Central memory CD8-positive, alpha-beta T cell (primary cell): ENCODE measurements around the gene SAMD4A.

Experiments used
- ATAC-seq: fragments of 150-1000 bp; cut with Tn5 transposase; replicated peaks from 2 replicates; pipeline ENCODE4 v1.10.0; 2022; ENCODE audit warnings: mild to moderate bottlenecking, moderate FRiP score, moderate number of reproducible peaks; ENCODE audit not compliant: poor library complexity, severe bottlenecking; ENCODE audit errors: extremely low read depth
- DNase-seq, 2 donors: peaks; one replicate each; pipeline ENCODE4 v3.0.0; 2021; ENCODE audit warnings: low spot score in 2 of 2
- H3K27ac Mint-ChIP-seq: one replicate; pipeline ENCODE4 v1.8.0; 2022; ENCODE audit warnings: low read depth, mild to moderate bottlenecking, moderate library complexity, mixed read lengths
- H3K27me3 Mint-ChIP-seq: one replicate; pipeline ENCODE4 v1.8.0; 2022; ENCODE audit warnings: mixed read lengths
- H3K36me3 Mint-ChIP-seq: one replicate; pipeline ENCODE4 v1.8.0; 2022; ENCODE audit warnings: mild to moderate bottlenecking, moderate library complexity, mixed read lengths; ENCODE audit not compliant: insufficient read depth
- H3K4me1 Mint-ChIP-seq: one replicate; pipeline ENCODE4 v1.8.0; 2022; ENCODE audit warnings: mixed read lengths
- H3K4me3 Mint-ChIP-seq: one replicate; pipeline ENCODE4 v1.8.0; 2022; ENCODE audit warnings: mild to moderate bottlenecking, moderate library complexity, mixed read lengths
- H3K9me3 Mint-ChIP-seq: one replicate; pipeline ENCODE4 v1.8.0; 2022; ENCODE audit warnings: mixed read lengths

The SAMD4A gene

GRCh38 chr14:54675236-54676128, 108.6 kb downstream of the SAMD4A start:
- DNase-seq (no peak), ATAC-seq (no peak)
- H3K9me3 Mint-ChIP-seq: no peaks in the 10 kb centered on the region
- H3K4me1 Mint-ChIP-seq: peaks cover 12% of the 10 kb centered on the region
- H3K27me3 Mint-ChIP-seq: peaks cover 89% of the 10 kb centered on the region
- H3K36me3 Mint-ChIP-seq: peaks cover 2% of the 10 kb centered on the region
- no peak overlapping the region for H3K4me3 Mint-ChIP-seq
- no peak overlapping the region for H3K27ac Mint-ChIP-seq

- ATAC-seq (no peak), DNase-seq (no peak)
- H3K36me3 Mint-ChIP-seq: peaks cover 2% of the 10 kb centered on the region
- peaks cover 90% of the 10 kb centered on the region for H3K27me3 Mint-ChIP-seq
- no peaks in the 10 kb centered on the region for H3K4me1 Mint-ChIP-seq
- H3K4me3 Mint-ChIP-seq: no peak overlapping the region
- no peaks in the 10 kb centered on the region for H3K9me3 Mint-ChIP-seq
- no peak overlapping the region for H3K27ac Mint-ChIP-seq
Measured at GRCh38 chr14:54676812-54677708, 110.1 kb downstream of the SAMD4A start.

DNA sequence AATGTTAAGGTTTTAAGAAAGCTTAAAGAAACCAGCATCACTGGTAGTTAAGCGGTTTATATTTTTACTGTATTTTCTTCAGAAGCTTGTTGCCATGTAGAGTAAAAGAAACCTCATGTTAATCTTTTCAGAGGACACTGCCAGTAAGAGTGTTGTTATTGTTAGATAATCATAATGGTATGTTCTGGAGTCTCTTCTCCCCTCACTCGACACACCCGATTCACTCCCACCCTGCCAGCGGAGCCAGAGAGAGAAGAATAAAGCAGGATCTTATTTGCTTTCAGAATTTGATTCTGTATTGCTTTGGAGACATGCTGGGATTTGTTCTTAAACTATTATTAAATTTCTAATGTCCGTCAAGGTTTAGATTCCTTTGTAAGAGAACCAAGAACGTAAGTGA, 113.7 kb downstream of the SAMD4A start:
- Mint-ChIP-seq H3K4me1 (no peaks in the 10 kb centered on the region), H3K4me3 (no peak overlapping the region), H3K9me3 (no peaks in the 10 kb centered on the region), H3K27ac (no peak overlapping the region), H3K36me3 (peaks cover 2% of the 10 kb centered on the region), H3K27me3 (peaks cover 87% of the 10 kb centered on the region)
- DNase-seq: no peak
- no peak for ATAC-seq

DNA sequence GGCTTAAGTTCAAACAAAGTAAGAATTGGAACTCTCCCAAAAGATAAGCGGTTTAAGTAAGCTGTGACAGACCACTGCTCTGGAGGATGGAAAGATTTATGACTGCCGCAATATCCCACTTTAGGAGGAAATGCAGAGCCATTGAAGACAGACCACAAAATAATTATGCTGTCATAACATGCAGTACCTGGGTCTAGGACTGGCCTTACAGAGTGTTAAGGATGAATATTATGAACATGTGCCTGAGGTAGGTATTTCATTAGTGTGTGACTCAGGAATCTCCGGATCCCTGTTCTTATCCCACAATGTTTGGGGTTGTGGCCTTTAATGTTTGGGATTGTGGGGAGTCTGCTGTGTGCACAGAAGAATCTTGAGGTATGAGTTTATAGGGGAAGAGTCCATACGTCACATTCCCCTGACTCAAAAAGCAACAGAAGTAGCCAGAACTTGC, 114.9 kb downstream of the SAMD4A start:
- Mint-ChIP-seq H3K27ac (no peak overlapping the region), H3K9me3 (no peaks in the 10 kb centered on the region), H3K4me1 (no peaks in the 10 kb centered on the region), H3K27me3 (peaks cover 87% of the 10 kb centered on the region), H3K36me3 (peaks cover 2% of the 10 kb centered on the region), H3K4me3 (no peak overlapping the region)
- DNase-seq (no peak), ATAC-seq (no peak)

DNA sequence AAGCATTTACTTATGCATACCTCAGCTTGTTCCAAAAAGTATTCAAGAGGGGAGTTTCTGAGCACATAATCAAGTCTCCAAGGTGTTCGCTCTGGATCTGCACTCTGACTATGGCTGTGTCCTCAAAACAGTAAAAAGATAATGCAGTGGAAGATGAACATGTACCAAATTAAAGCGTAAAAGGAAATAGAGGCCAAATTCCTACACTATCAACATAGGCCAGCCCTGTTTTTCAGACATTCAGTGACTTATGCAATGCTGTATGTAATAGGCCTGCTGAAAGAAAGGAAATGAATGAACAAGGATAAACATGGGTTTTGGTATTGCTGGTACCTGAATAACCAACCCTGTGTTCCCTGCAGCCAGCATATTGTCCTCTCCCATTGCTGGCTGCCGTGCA, 115.7 kb downstream of the SAMD4A start:
- peaks cover 2% of the 10 kb centered on the region for H3K36me3 Mint-ChIP-seq

DNA sequence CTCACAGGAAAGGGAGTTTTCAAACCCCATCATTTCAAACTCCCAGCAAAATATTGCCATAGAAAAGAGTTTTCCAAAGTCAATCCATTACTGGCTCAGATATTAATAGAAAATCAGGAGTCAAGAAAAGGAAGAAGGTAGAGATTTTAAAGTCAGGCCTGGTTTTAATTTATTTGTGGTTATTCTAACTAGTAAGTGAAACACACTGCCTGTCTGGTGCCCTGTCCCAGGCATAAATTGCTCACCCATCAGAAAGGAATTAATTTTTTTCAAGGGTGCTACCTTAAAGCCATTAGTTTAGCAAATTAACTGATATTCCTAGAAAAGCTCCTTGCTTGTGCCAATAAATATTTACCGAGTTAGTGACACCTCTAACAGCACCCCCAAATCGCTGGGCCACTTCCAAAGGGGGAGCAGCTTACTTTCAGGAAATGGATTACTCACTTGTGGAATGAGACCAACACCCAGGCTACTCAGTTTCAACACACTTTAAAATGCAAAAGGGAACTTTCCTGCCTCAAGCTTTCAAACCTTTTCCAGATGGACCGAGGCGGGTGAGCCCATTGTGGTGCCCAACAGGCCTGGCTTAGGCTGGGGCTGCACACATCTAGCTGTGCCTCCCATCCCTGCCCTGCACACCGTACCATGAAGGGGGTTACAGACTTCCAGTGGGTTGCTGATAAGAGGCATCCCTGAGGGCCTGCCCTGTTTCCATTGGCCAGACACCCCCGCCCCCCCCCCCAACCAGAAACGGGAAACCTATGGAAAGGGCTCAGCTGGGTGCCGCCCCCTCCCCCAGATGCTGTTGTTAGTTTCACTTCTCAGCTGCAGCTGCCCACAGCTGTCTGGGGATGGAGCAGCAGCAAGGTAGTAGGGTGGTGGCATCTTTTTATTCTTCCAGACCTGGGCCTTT, 117.2 kb downstream of the SAMD4A start:
- Mint-ChIP-seq H3K27ac (no peak overlapping the region), H3K4me1 (peaks cover 13% of the 10 kb centered on the region), H3K36me3 (peaks cover 2% of the 10 kb centered on the region), H3K27me3 (peaks cover 86% of the 10 kb centered on the region), H3K4me3 (no peak overlapping the region), H3K9me3 (no peaks in the 10 kb centered on the region)
- DNase-seq (no peak), ATAC-seq (no peak)

More for the DNA sequence above, 115.7 kb downstream of the SAMD4A start:
- Mint-ChIP-seq H3K27me3 (peaks cover 87% of the 10 kb centered on the region), H3K4me3 (no peak overlapping the region), H3K4me1 (peaks cover 2% of the 10 kb centered on the region), H3K9me3 (no peaks in the 10 kb centered on the region), H3K27ac (no peak overlapping the region)
- DNase-seq (no peak), ATAC-seq (no peak)

DNA sequence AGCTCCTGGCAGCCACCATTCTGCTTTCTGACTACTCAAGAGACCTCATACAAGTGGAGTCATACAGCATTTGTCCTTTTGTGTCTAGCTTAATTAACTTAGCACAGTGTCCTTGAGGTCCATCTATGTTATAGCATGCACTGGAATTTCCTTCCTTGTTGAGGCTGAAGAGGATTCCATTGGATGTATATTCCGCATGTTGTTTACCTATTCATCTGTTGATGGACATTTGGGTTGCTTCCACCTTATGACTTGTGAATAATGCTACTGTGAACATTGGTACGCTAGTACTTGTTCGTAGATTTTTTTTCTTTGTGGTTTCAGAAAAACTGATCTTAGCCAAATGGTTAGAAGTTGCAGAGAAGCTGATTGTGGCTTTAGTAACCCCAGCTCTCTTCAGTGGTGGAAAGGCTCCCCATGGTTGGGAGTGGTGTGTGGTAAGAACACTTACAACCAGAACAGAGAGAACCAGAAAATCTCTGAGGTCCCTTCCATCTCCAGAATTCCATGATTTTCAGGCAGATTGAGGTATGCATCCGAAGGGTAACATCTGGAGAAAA, 118.4 kb downstream of the SAMD4A start:
- Mint-ChIP-seq H3K9me3 (no peaks in the 10 kb centered on the region), H3K27me3 (peaks cover 91% of the 10 kb centered on the region), H3K27ac (no peak overlapping the region), H3K4me1 (peaks cover 13% of the 10 kb centered on the region), H3K36me3 (peaks cover 1% of the 10 kb centered on the region), H3K4me3 (no peak overlapping the region)
- ATAC-seq: peak; percentile 28
- no peak for DNase-seq

- DNase-seq (no peak), ATAC-seq (no peak)
- Mint-ChIP-seq H3K4me1 (peaks cover 13% of the 10 kb centered on the region), H3K4me3 (no peak overlapping the region), H3K27ac (no peak overlapping the region), H3K27me3 (peaks cover 88% of the 10 kb centered on the region), H3K36me3 (peaks cover 2% of the 10 kb centered on the region), H3K9me3 (no peaks in the 10 kb centered on the region)
Measured at GRCh38 chr14:54686219-54686870, 119.4 kb downstream of the SAMD4A start.

GRCh38 chr14:54686871-54687749, 120.2 kb downstream of the SAMD4A start:
- DNase-seq (no peak), ATAC-seq (no peak)
- Mint-ChIP-seq H3K36me3 (peaks cover 2% of the 10 kb centered on the region), H3K4me3 (no peak overlapping the region), H3K27me3 (peaks cover 84% of the 10 kb centered on the region), H3K9me3 (no peaks in the 10 kb centered on the region), H3K4me1 (peaks cover 13% of the 10 kb centered on the region), H3K27ac (no peak overlapping the region)

GRCh38 chr14:54687750-54688119, 120.8 kb downstream of the SAMD4A start:
- H3K27ac Mint-ChIP-seq: no peak overlapping the region
- ATAC-seq (no peak), DNase-seq (no peak)
- H3K9me3 Mint-ChIP-seq: no peaks in the 10 kb centered on the region
- H3K4me1 Mint-ChIP-seq: peaks cover 13% of the 10 kb centered on the region
- H3K36me3 Mint-ChIP-seq: peaks cover 2% of the 10 kb centered on the region
- H3K27me3 Mint-ChIP-seq: peaks cover 84% of the 10 kb centered on the region
- H3K4me3 Mint-ChIP-seq: no peak overlapping the region

- peak; percentile 18 for ATAC-seq
- Mint-ChIP-seq H3K4me3 (no peak overlapping the region), H3K27ac (no peak overlapping the region), H3K36me3 (peaks cover 2% of the 10 kb centered on the region), H3K27me3 (peaks cover 80% of the 10 kb centered on the region), H3K4me1 (peaks cover 13% of the 10 kb centered on the region), H3K9me3 (no peaks in the 10 kb centered on the region)
- DNase-seq: no peak
Measured at GRCh38 chr14:54688229-54688628, 121.3 kb downstream of the SAMD4A start.
